ENCODE results near the gene FAM168A. TPM values are rescaled to one million over a fixed set of nuclear protein-coding genes. Genes with fewer than 3 reads are reported as not detected.
A peak's percentile ranks its signal among the peaks of the same experiment; 100 is the strongest.

Gene FAM168A
- total and polyA plus RNA-seq, 10 of the 15 experiments (the other 5 are each of a cell fraction or from before 2014, with no cell fraction given): 1.7 to 20.0 (median 10.0) TPM

- SMC1A ChIA-PET (ENCODE audit: uncharacterized antibody, unreplicated experiment): interaction anchor here (1.0 kb wide), 2 partner anchors 11 to 31 kb away, joined by 3 to 4 read pairs; no protein-coding TSS in a partner anchor
- DNase-seq (ENCODE audit: low read depth, low spot score) (no peak), ATAC-seq (no peak), FAIRE-seq (no peak)
- peak overlapping the region; percentile 66 for H3K4me3 ChIP-seq
- whole genome bisulfite sequencing (ENCODE audit: insufficient coverage, insufficient replicate concordance, low lambda C conversion rate, missing lambda C conversion rate): 59% methylated on average over 7 of the region's 7 CpGs
- H2AFZ ChIP-seq (ENCODE audit: control insufficient read depth, low read depth, low read length): no peak overlapping the region
- intact Hi-C loops (cut with micrococcal nuclease; ENCODE audit: unreplicated experiment): no loop called here
- peaks cover 86% of the 10 kb centered on the region for H3K4me1 ChIP-seq (ENCODE audit: control insufficient read depth, insufficient read depth, low read length)
- peak overlapping the region; percentile 95 for H3K27ac ChIP-seq (ENCODE audit: control insufficient read depth, insufficient read depth)
- peak overlapping the region; percentile 65 for H3K9ac ChIP-seq (ENCODE audit: control insufficient read depth, insufficient read depth, low read length)
- H3K9me3 ChIP-seq (replicated peaks; ENCODE audit: control insufficient read depth, insufficient read depth, low read length): no peaks in the 10 kb centered on the region
- POLR2A ChIA-PET: interaction anchor here (0.5 to 1.6 kb wide), 2 partner anchors 54 to 78 kb away, joined by 5 read pairs; no protein-coding TSS in a partner anchor
- no peaks in the 10 kb centered on the region; a peak in 1 of 4 replicates for H3K36me3 ChIP-seq (ENCODE audit: control insufficient read depth in 2 of 2, insufficient read depth in 2 of 2, low read length in 1 of 2)
- peak overlapping the region; percentile 88 for H3K4me2 ChIP-seq (ENCODE audit: control insufficient read depth, insufficient read depth)
- TF ChIP-seq ZNF217 (IDR thresholded peaks at IDR 0.05) (no peak), REST (IDR thresholded peaks at IDR 0.05; ENCODE audit: low read depth, low read length) (peak; percentile 17; the same call in 1 of the 2 replicates)
- H3K79me2 ChIP-seq (ENCODE audit: control insufficient read depth, insufficient read depth, low read length): peaks cover 100% of the 10 kb centered on the region
- BruUV-seq (replicated peaks): no TSS peak
- in situ Hi-C loops (cut with MboI): no loop called here
- RAD21 ChIA-PET (ENCODE audit: unreplicated experiment): interaction anchor here (1.0 to 3.1 kb wide), 4 partner anchors 11 to 244 kb away, joined by 3 to 14 read pairs (median 4); no protein-coding TSS in a partner anchor
- H4K20me1 ChIP-seq (ENCODE audit: control insufficient read depth, insufficient read depth): no peaks in the 10 kb centered on the region
- CTCF ChIA-PET: interaction anchor here (0.6 to 25.6 kb wide), 4 partner anchors 11 to 70 kb away, joined by 3 to 400 read pairs (median 6); no protein-coding TSS in a partner anchor
- no peaks in the 10 kb centered on the region for H3K27me3 ChIP-seq (replicated peaks in 1 of 2; ENCODE audit: control insufficient read depth in 2 of 2, insufficient read depth in 2 of 2, low read length in 1 of 2)
These were observed 215.7 kb downstream of the FAM168A start for GRCh38 chr11:73382183-73382582.
